HepG2 (cell line): ENCODE measurements around the gene SHLD3. TPM values are rescaled to one million over a fixed set of nuclear protein-coding genes. Genes with fewer than 3 reads are reported as not detected.

Source experiments
- ATAC-seq: fragments of 200-7000 bp; cut with Tn5 transposase; 3 replicates; pipeline ENCODE4 v1.9.1; 2020; ENCODE audit warnings: mild to moderate bottlenecking, moderate library complexity
- BruUV-seq: library from RNA; stranded (reverse); fragments of 400-500 nt; replicated peaks from 2 replicates; lab custom pipeline; 2021; lab: Mats Ljungman, UMichigan
- CTCF ChIA-PET: fragments of 300-600 bp; formaldehyde crosslinking; extraction: SDS; loops from one replicate; lab custom pipeline; 2021; ENCODE audit warnings: low total read pairs, inconsistent platforms, low intra/inter-chr PET ratio; lab: Yijun Ruan, JAX
- POLR2A ChIA-PET: fragments of 350-600 bp; sonication (Branson Sonifier 250); formaldehyde crosslinking; loops from one replicate; lab custom pipeline; 2020; ENCODE audit warnings: antibody characterized with exemption, inconsistent platforms; lab: Yijun Ruan, JAX
- DNase-seq: peaks from one replicate; pipeline ENCODE4 v3.0.0-alpha.2; 2015; ENCODE audit warnings: low spot score
- FAIRE-seq: peaks from 3 replicates; lab custom pipeline; 2011; peaks lifted over from hg19 to GRCh38; lab: Jason Lieb, UNC
- H2AFZ ChIP-seq: one replicate; pipeline ENCODE4 v1.6.1; 2011; ENCODE audit warnings: low read length, inconsistent platforms
- H3K27ac ChIP-seq: fragments of 300-600 bp; 3 replicates; pipeline ENCODE4 v1.8.0; 2011; ENCODE audit warnings: mixed run types, mild to moderate bottlenecking, mixed read lengths, low read length, inconsistent platforms; ENCODE audit not compliant: insufficient read depth; ENCODE audit errors: extremely low read length
- H3K27me3 ChIP-seq, 2 experiments: fragments of 200-600 bp in 1 of 2; 2 replicates in 1 of 2; 3 replicates in 1 of 2; pipeline versions ENCODE4 v1.6.0 to v1.8.0; 2011; ENCODE audit warnings: low read length in 2 of 2, mild to moderate bottlenecking in 2 of 2, moderate library complexity in 2 of 2, inconsistent platforms in 1 of 2; ENCODE audit not compliant: insufficient read depth in 2 of 2, control insufficient read depth in 1 of 2
- H3K36me3 ChIP-seq, 2 experiments: fragments of 200-600 bp in 1 of 2; replicated peaks in 1 of 2; 2 replicates in 1 of 2; 3 replicates in 1 of 2; pipeline versions ENCODE4 v1.5.1 to v1.8.0; 2011; ENCODE audit warnings: low read length in 2 of 2, inconsistent platforms in 1 of 2; ENCODE audit not compliant: insufficient read depth in 2 of 2, control insufficient read depth in 1 of 2
- H3K4me1 ChIP-seq: 2 replicates; pipeline ENCODE4 v1.5.1; 2012; ENCODE audit warnings: low read length, inconsistent platforms; ENCODE audit not compliant: insufficient read depth
- H3K4me2 ChIP-seq: 2 replicates; pipeline ENCODE4 v1.6.0; 2011; ENCODE audit warnings: low read depth, low read length, inconsistent platforms
- H3K4me3 ChIP-seq, 3 experiments: fragments of 200-600 bp in 1 of 3; sonication (generic), shearing (Covaris generic) in 1 of 3; replicated peaks in 1 of 3; 2 replicates each; pipeline ENCODE4 v1.5.1; 2011 to 2016; ENCODE audit warnings: low read length in 3 of 3, inconsistent platforms in 2 of 3, low read depth in 2 of 3, mild to moderate bottlenecking in 2 of 3, control low read depth in 1 of 3, mixed read lengths in 1 of 3; ENCODE audit not compliant: insufficient read depth in 1 of 3
- H3K79me2 ChIP-seq: one replicate; pipeline ENCODE4 v1.6.1; 2011; ENCODE audit warnings: low read length, inconsistent platforms; ENCODE audit not compliant: insufficient read depth
- H3K9ac ChIP-seq: 2 replicates; pipeline ENCODE4 v1.6.0; 2011; ENCODE audit warnings: mild to moderate bottlenecking, low read depth, low read length, inconsistent platforms; ENCODE audit not compliant: insufficient read depth
- H3K9me3 ChIP-seq: 2 replicates; pipeline ENCODE4 v1.5.1; 2012; ENCODE audit warnings: mild to moderate bottlenecking, low read length
- H4K20me1 ChIP-seq: 2 replicates; pipeline ENCODE4 v1.6.0; 2011; ENCODE audit warnings: inconsistent platforms, mild to moderate bottlenecking, low read length, moderate library complexity; ENCODE audit not compliant: insufficient read depth
- CEBPB ChIP-seq: IDR thresholded peaks from 2 replicates; pipeline ENCODE4 v1.6.1; 2011; ENCODE audit warnings: low read depth, low read length, improper control_type of control experiment, borderline replicate concordance
- DBP ChIP-seq: sonication (generic); formaldehyde crosslinking; IDR thresholded peaks from 2 replicates; pipeline ENCODE4 v1.4.0; 2020; ENCODE audit warnings: missing genetic modification reagents; ENCODE audit errors: not compliant biosample characterization
- FOSL1 ChIP-seq: sonication (generic); formaldehyde crosslinking; IDR thresholded peaks from 2 replicates; pipeline ENCODE4 v1.9.0; 2021; ENCODE audit warnings: missing genetic modification reagents, borderline replicate concordance
- FOXK1 ChIP-seq: sonication (generic); formaldehyde crosslinking; IDR thresholded peaks from 2 replicates; pipeline ENCODE4 v1.4.0; 2020; ENCODE audit warnings: low read depth, missing genetic modification reagents, borderline replicate concordance
- GFI1 ChIP-seq: sonication (generic); formaldehyde crosslinking; IDR thresholded peaks from 2 replicates; pipeline ENCODE4 v1.5.0; 2020; ENCODE audit warnings: missing genetic modification reagents, mild to moderate bottlenecking, borderline replicate concordance
- HNRNPUL1 ChIP-seq: fragments of 200-400 bp; formaldehyde crosslinking; IDR thresholded peaks from 2 replicates; pipeline ENCODE4 v1.6.1; 2017; ENCODE audit warnings: low read depth, mild to moderate bottlenecking, low read length, moderate library complexity
- IRX3 ChIP-seq: sonication (generic); formaldehyde crosslinking; IDR thresholded peaks from 2 replicates; pipeline ENCODE4 v1.8.1; 2023; ENCODE audit warnings: mild to moderate bottlenecking, low read depth, missing genetic modification reagents, borderline replicate concordance
- PRPF4 ChIP-seq: fragments of 200-400 bp; formaldehyde crosslinking; IDR thresholded peaks from 2 replicates; pipeline ENCODE4 v1.6.1; 2016; ENCODE audit warnings: low read length, low read depth; ENCODE audit not compliant: poor library complexity, severe bottlenecking
- SMARCE1 ChIP-seq: fragments of 450-650 bp; IDR thresholded peaks from 2 replicates; pipeline ENCODE4 v1.6.1; 2017; ENCODE audit warnings: borderline replicate concordance
- SPEN ChIP-seq: sonication (generic); formaldehyde crosslinking; IDR thresholded peaks from 2 replicates; pipeline ENCODE4 v1.5.1; 2020; ENCODE audit warnings: low read depth, mild to moderate bottlenecking, missing genetic modification reagents
- ZBTB46 ChIP-seq: sonication (generic); formaldehyde crosslinking; IDR thresholded peaks from 2 replicates; pipeline ENCODE4 v1.4.0; 2020; ENCODE audit warnings: mild to moderate bottlenecking, missing genetic modification reagents, borderline replicate concordance
- ZBTB7B ChIP-seq: sonication (generic); formaldehyde crosslinking; IDR thresholded peaks from 2 replicates; pipeline ENCODE4 v1.4.0; 2020; ENCODE audit warnings: missing genetic modification reagents
- ZNF30 ChIP-seq: sonication (generic); formaldehyde crosslinking; IDR thresholded peaks from 2 replicates; pipeline ENCODE4 v1.5.0; 2020; ENCODE audit warnings: mild to moderate bottlenecking, missing genetic modification reagents
- ZNF317 ChIP-seq: sonication (generic); formaldehyde crosslinking; IDR thresholded peaks from 2 replicates; pipeline ENCODE4 v1.5.0; 2020; ENCODE audit warnings: mild to moderate bottlenecking, missing genetic modification reagents
- ZNF333 ChIP-seq: sonication (generic); formaldehyde crosslinking; IDR thresholded peaks from 2 replicates; pipeline ENCODE4 v1.4.0; 2020; ENCODE audit warnings: mild to moderate bottlenecking, missing genetic modification reagents, borderline replicate concordance
- ZNF784 ChIP-seq: sonication (generic); formaldehyde crosslinking; IDR thresholded peaks from 2 replicates; pipeline ENCODE4 v1.5.1; 2020; ENCODE audit warnings: missing genetic modification reagents, mild to moderate bottlenecking, borderline replicate concordance
- ZNF839 ChIP-seq: sonication (generic); formaldehyde crosslinking; IDR thresholded peaks from 2 replicates; pipeline ENCODE4 v1.4.0; 2020; ENCODE audit warnings: missing genetic modification reagents, mild to moderate bottlenecking, borderline replicate concordance
- WGBS: methylation state at CpG from one replicate; pipeline ENCODE4 v1.1.6; 2017; ENCODE audit warnings: low lambda C conversion rate; 5-methylcytosine and 5-hydroxymethylcytosine counted together
- in situ Hi-C: cut with HindIII; loops from 2 replicates; pipeline ENCODE4 v1.10.0; 2017; ENCODE audit warnings: low pct_unique_long_range_greater_than_20kb; ENCODE audit not compliant: extremely low pct_ligation_motif_present
- intact Hi-C: fragments of 100-400 bp; cut with micrococcal nuclease; formaldehyde crosslinking; loops from one replicate; pipeline ENCODE4 v1.10.0; 2022; ENCODE audit not compliant: unreplicated experiment
- polyA plus RNA-seq, 8 experiments: library from polyadenylated mRNA; depleted of rRNA in 3 of 8; stranded (reverse) in 7 of 8; unstranded in 1 of 8; fragments of >200 nt; fragmentation: Illumina TruSeq in 4 of 8; extraction: Trizol in 4 of 8; gene quantifications; 2 replicates each; pipeline versions ENCODE4 v1.2.1 to v1.2.3, GENCODE V29; 2011 to 2016; ENCODE audit warnings: low read depth in 4 of 8, missing spikeins in 1 of 8, mixed read lengths in 1 of 8; ENCODE audit not compliant: insufficient read depth in 1 of 8
- total RNA-seq, 5 experiments: library from RNA; depleted of rRNA; stranded (reverse); fragments of >200 nt; fragmentation: Illumina TruSeq; extraction: Trizol; gene quantifications; 2 replicates each; pipeline ENCODE4 v1.2.3, GENCODE V29; 2016; ENCODE audit warnings: low read depth in 1 of 5

Gene SHLD3
- total and polyA plus RNA-seq, 2 of the 13 experiments (the other 11 are each of a cell fraction or from before 2014, with no cell fraction given): 3.6 to 6.8 TPM

GRCh38 chr5:65672796-65673195 is 48.0 kb downstream of the SHLD3 start:
- no peak for ATAC-seq
- FAIRE-seq: no peak
- intact Hi-C loops (no loop called here), in situ Hi-C loops (no loop called here)
- no peaks in the 10 kb centered on the region for H3K4me1 ChIP-seq
- WGBS: 95% methylated on average over 1 of the region's 1 CpG
- no peak for DNase-seq
- H3K9ac ChIP-seq: no peak overlapping the region
- no peaks in the 10 kb centered on the region for H4K20me1 ChIP-seq
- CTCF ChIA-PET: no interaction called here
- H3K9me3 ChIP-seq: no peaks in the 10 kb centered on the region
- no peak overlapping the region for H3K4me2 ChIP-seq
- POLR2A ChIA-PET: no interaction called here
- no peak overlapping the region for H2AFZ ChIP-seq
- no peak for TF ChIP-seq DBP (CRISPR knock-in tag)
- TF ChIP-seq GFI1: no peak
- TF ChIP-seq IRX3 (CRISPR knock-in tag): no peak
- no peak for TF ChIP-seq FOSL1 (CRISPR knock-in tag)
- no peak for TF ChIP-seq ZBTB7B
- no peak overlapping the region for H3K27ac ChIP-seq
- peaks cover 1 to 40% of the 10 kb centered on the region in 2 experiments; a peak in 3 of 5 replicates for H3K36me3 ChIP-seq
- no peaks in the 10 kb centered on the region for H3K79me2 ChIP-seq
- H3K27me3 ChIP-seq: no peaks in the 10 kb centered on the region
- no TSS peak for BruUV-seq
- H3K4me3 ChIP-seq: no peak overlapping the region

- FAIRE-seq: no peak
- in situ Hi-C loops (no loop called here), intact Hi-C loops (no loop called here)
- Histone ChIP-seq H3K4me2 (no peak overlapping the region), H4K20me1 (no peaks in the 10 kb centered on the region), H3K4me3 (no peak overlapping the region), H3K4me1 (no peaks in the 10 kb centered on the region), H3K9ac (no peak overlapping the region), H3K79me2 (no peaks in the 10 kb centered on the region), H3K9me3 (no peaks in the 10 kb centered on the region), H3K27ac (no peak overlapping the region), H3K27me3 (no peaks in the 10 kb centered on the region), H2AFZ (no peak overlapping the region), H3K36me3 (peaks cover 1 to 36% of the 10 kb centered on the region in 2 experiments; a peak in 3 of 5 replicates)
- BruUV-seq: no TSS peak
- ChIA-PET POLR2A (no interaction called here), CTCF (no interaction called here)
- no peak for DNase-seq
- ATAC-seq: no peak
- TF ChIP-seq ZNF317 (CRISPR knock-in tag) (no peak), HNRNPUL1 (no peak), PRPF4 (no peak), ZNF333 (no peak), FOXK1 (CRISPR knock-in tag) (no peak), SMARCE1 (no peak), ZNF784 (CRISPR knock-in tag) (no peak), CEBPB (no peak), SPEN (no peak), ZBTB46 (no peak), ZNF30 (CRISPR knock-in tag) (no peak), ZNF839 (CRISPR knock-in tag) (no peak)
Measured at GRCh38 chr5:65674749-65675148, 49.9 kb downstream of the SHLD3 start.
